Measurements from ENCODE around the gene AGAP1. TPM values are rescaled to one million over a fixed set of nuclear protein-coding genes. Genes with fewer than 3 reads are reported as not detected.

AGAP1 gene
- total RNA-seq, 1 donor from 2014 or later = 46.3 TPM

GRCh38 chr2:235706506-235706905 lies 212.7 kb downstream of the AGAP1 start:
- Mint-ChIP-seq H3K27me3 (no peaks in the 10 kb centered on the region), H3K36me3 (peaks cover 18% of the 10 kb centered on the region), H3K27ac (peak overlapping the region; percentile 86), H3K9me3 (peaks cover 5% of the 10 kb centered on the region), H3K4me3 (no peak overlapping the region), H3K4me1 (ENCODE audit: unreplicated experiment) (peaks cover 34% of the 10 kb centered on the region)
- TF ChIP-seq, protein P1, sequence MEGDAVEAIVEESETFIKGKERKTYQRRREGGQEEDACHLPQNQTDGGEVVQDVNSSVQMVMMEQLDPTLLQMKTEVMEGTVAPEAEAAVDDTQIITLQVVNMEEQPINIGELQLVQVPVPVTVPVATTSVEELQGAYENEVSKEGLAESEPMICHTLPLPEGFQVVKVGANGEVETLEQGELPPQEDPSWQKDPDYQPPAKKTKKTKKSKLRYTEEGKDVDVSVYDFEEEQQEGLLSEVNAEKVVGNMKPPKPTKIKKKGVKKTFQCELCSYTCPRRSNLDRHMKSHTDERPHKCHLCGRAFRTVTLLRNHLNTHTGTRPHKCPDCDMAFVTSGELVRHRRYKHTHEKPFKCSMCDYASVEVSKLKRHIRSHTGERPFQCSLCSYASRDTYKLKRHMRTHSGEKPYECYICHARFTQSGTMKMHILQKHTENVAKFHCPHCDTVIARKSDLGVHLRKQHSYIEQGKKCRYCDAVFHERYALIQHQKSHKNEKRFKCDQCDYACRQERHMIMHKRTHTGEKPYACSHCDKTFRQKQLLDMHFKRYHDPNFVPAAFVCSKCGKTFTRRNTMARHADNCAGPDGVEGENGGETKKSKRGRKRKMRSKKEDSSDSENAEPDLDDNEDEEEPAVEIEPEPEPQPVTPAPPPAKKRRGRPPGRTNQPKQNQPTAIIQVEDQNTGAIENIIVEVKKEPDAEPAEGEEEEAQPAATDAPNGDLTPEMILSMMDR (conservative IDR thresholded peaks at IDR 0.05) = no peak
- no peak for DNase-seq (ENCODE audit: extremely low spot score, unreplicated experiment)

GRCh38 chr2:235707411-235708096 lies 213.7 kb downstream of the AGAP1 start:
- no peaks in the 10 kb centered on the region for H3K27me3 Mint-ChIP-seq
- H3K36me3 Mint-ChIP-seq = peaks cover 18% of the 10 kb centered on the region
- H3K27ac Mint-ChIP-seq = peak overlapping the region; percentile 98
- peaks cover 5% of the 10 kb centered on the region for H3K9me3 Mint-ChIP-seq
- H3K4me1 Mint-ChIP-seq (ENCODE audit: unreplicated experiment) = peaks cover 28% of the 10 kb centered on the region
- H3K4me3 Mint-ChIP-seq = peak overlapping the region; percentile 9
- no peak for DNase-seq (ENCODE audit: extremely low spot score, unreplicated experiment)
- TF ChIP-seq, protein P1 (conservative IDR thresholded peaks at IDR 0.05) = no peak

- Mint-ChIP-seq H3K27ac (peak overlapping the region; percentile 98), H3K9me3 (peaks cover 5% of the 10 kb centered on the region), H3K27me3 (no peaks in the 10 kb centered on the region), H3K4me1 (ENCODE audit: unreplicated experiment) (peaks cover 41% of the 10 kb centered on the region), H3K36me3 (peaks cover 20% of the 10 kb centered on the region), H3K4me3 (peak overlapping the region; percentile 67)
- no peak for DNase-seq (ENCODE audit: extremely low spot score, unreplicated experiment)
- TF ChIP-seq, protein P1 (conservative IDR thresholded peaks at IDR 0.05) = no peak
Measured at GRCh38 chr2:235709124-235709813, 215.4 kb downstream of the AGAP1 start.

DNA sequence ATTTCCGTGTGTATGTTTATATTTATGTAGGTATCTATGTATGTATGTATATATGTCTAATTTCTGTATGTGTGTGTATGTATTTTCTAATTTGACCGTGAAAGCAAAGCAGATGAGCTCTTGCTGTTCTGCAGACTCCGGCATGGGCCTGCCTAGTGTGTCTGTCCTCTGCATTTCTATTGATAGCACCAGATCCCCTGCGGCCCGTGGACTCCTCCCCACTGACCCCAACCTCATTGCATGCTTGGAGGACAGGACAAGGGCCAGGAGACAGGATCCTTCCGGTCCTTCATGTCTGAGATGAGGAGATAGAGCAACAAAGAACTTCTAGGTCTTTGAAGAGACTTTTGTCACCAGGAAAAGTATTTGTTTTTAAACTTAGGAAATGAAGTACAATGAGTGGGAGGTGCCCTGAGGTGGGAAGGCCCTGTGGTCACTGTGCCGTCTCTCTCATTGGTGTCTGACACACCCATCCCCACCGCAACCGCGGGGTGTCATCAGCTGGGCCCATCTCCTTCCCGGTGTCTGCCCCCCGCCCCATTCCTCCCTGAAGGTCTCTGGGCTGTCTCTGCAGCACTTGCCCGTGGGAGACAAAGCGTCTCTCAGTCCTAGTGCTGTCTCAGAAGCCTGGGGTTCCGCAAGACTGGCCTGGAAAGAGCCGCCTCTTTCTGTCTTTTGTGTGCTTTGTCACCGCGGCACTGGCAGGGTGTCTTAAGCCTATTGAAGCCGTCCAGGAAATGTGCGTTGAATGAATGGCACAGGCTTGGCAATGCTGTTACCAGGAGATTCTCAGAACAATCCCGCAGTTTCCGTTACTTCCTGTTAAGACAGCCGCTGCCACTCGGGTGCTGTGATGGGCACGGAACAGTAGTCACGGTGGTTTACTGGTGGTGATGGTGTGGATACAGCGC lies 216.4 kb downstream of the AGAP1 start:
- peak overlapping the region; percentile 98 for H3K27ac Mint-ChIP-seq
- H3K9me3 Mint-ChIP-seq = peaks cover 5% of the 10 kb centered on the region
- no peak for DNase-seq (ENCODE audit: extremely low spot score, unreplicated experiment)
- H3K4me1 Mint-ChIP-seq (ENCODE audit: unreplicated experiment) = peaks cover 43% of the 10 kb centered on the region
- H3K27me3 Mint-ChIP-seq = no peaks in the 10 kb centered on the region
- H3K4me3 Mint-ChIP-seq = no peak overlapping the region
- TF ChIP-seq, protein P1 (conservative IDR thresholded peaks at IDR 0.05) = no peak
- peaks cover 23% of the 10 kb centered on the region for H3K36me3 Mint-ChIP-seq

GRCh38 chr2:235710933-235711332 lies 217.1 kb downstream of the AGAP1 start:
- Mint-ChIP-seq H3K4me3 (no peak overlapping the region), H3K36me3 (peaks cover 23% of the 10 kb centered on the region), H3K9me3 (peaks cover 5% of the 10 kb centered on the region), H3K27me3 (no peaks in the 10 kb centered on the region), H3K27ac (peak overlapping the region; percentile 98), H3K4me1 (ENCODE audit: unreplicated experiment) (peaks cover 43% of the 10 kb centered on the region)
- DNase-seq (ENCODE audit: extremely low spot score, unreplicated experiment) = no peak
- TF ChIP-seq, protein P1 (conservative IDR thresholded peaks at IDR 0.05) = no peak

Measured in type B pancreatic cell (in vitro differentiated cells).